ENCODE measurements around the gene SPEF1. TPM values are rescaled to one million over a fixed set of nuclear protein-coding genes. Genes with fewer than 3 reads are reported as not detected.

The SPEF1 gene
- total and polyA plus RNA-seq, 2 of the 13 experiments (the other 11 are each of a cell fraction or from before 2014, with no cell fraction given), result 0.11 to 0.27 TPM

GRCh38 chr20:3795511-3796468, 14.5 kb upstream of the SPEF1 start, which contains the start of gene CDC25B (continued):
- TF ChIP-seq PLRG1 (conservative IDR thresholded peaks at IDR 0.05), result no peak
- no peak for TF ChIP-seq FOXC1 (CRISPR knock-in tag; IDR thresholded peaks at IDR 0.05; ENCODE audit: borderline replicate concordance)
- TF ChIP-seq, protein P1, sequence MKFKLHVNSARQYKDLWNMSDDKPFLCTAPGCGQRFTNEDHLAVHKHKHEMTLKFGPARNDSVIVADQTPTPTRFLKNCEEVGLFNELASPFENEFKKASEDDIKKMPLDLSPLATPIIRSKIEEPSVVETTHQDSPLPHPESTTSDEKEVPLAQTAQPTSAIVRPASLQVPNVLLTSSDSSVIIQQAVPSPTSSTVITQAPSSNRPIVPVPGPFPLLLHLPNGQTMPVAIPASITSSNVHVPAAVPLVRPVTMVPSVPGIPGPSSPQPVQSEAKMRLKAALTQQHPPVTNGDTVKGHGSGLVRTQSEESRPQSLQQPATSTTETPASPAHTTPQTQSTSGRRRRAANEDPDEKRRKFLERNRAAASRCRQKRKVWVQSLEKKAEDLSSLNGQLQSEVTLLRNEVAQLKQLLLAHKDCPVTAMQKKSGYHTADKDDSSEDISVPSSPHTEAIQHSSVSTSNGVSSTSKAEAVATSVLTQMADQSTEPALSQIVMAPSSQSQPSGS (CRISPR knock-in tag; IDR thresholded peaks at IDR 0.05), result peak; percentile 71; the same call in 1 of the 2 replicates
- TF ChIP-seq ARHGAP35 (CRISPR knock-in tag; IDR thresholded peaks at IDR 0.05; ENCODE audit: borderline replicate concordance), result no peak; the same call in 1 of the 2 replicates
- no peak for TF ChIP-seq EHMT2 (IDR thresholded peaks at IDR 0.05; ENCODE audit: borderline replicate concordance, low read depth, low read length)
- peak; percentile 15; the same call in 1 of the 2 replicates for TF ChIP-seq KMT2A (CRISPR knock-in tag; IDR thresholded peaks at IDR 0.05)
- TF ChIP-seq RNF2 (conservative IDR thresholded peaks at IDR 0.05; ENCODE audit: low read depth), result no peak
- no peak for TF ChIP-seq CAMTA2 (CRISPR knock-in tag; IDR thresholded peaks at IDR 0.05; ENCODE audit: borderline replicate concordance)
- TF ChIP-seq RFX3 (CRISPR knock-in tag; IDR thresholded peaks at IDR 0.05), result no peak
- no peak for TF ChIP-seq NFKBIZ (CRISPR knock-in tag; IDR thresholded peaks at IDR 0.05)
- peak; percentile 66 for TF ChIP-seq CBX1 (IDR thresholded peaks at IDR 0.05; ENCODE audit: low read depth)
- TF ChIP-seq, protein P2, sequence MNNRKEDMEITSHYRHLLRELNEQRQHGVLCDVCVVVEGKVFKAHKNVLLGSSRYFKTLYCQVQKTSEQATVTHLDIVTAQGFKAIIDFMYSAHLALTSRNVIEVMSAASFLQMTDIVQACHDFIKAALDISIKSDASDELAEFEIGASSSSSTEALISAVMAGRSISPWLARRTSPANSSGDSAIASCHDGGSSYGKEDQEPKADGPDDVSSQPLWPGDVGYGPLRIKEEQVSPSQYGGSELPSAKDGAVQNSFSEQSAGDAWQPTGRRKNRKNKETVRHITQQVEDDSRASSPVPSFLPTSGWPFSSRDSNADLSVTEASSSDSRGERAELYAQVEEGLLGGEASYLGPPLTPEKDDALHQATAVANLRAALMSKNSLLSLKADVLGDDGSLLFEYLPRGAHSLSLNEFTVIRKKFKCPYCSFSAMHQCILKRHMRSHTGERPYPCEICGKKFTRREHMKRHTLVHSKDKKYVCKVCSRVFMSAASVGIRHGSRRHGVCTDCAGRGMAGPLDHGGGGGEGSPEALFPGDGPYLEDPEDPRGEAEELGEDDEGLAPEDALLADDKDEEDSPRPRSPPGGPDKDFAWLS (CRISPR knock-in tag; IDR thresholded peaks at IDR 0.05; ENCODE audit: borderline replicate concordance), result peak; percentile 76; the same call in 1 of the 2 replicates
- TF ChIP-seq, protein P3, sequence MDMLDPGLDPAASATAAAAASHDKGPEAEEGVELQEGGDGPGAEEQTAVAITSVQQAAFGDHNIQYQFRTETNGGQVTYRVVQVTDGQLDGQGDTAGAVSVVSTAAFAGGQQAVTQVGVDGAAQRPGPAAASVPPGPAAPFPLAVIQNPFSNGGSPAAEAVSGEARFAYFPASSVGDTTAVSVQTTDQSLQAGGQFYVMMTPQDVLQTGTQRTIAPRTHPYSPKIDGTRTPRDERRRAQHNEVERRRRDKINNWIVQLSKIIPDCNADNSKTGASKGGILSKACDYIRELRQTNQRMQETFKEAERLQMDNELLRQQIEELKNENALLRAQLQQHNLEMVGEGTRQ (IDR thresholded peaks at IDR 0.05; ENCODE audit: low read depth, low read length), result no peak
- TF ChIP-seq, protein P3 (CRISPR knock-in tag; IDR thresholded peaks at IDR 0.05; ENCODE audit: borderline replicate concordance), result 0 out of 2 replicates have a peak, but pooled peaks have one; percentile 20
- TF ChIP-seq ZNF709 (CRISPR knock-in tag; IDR thresholded peaks at IDR 0.05), result no peak
- TF ChIP-seq GTF3A (CRISPR knock-in tag; conservative IDR thresholded peaks at IDR 0.05), result peak; percentile 92; the same call in 1 of the 2 replicates
- TF ChIP-seq NBN (conservative IDR thresholded peaks at IDR 0.05), result no peak
- TF ChIP-seq MATR3 (CRISPR knock-in tag; IDR thresholded peaks at IDR 0.05), result no peak
- TF ChIP-seq MEF2D (CRISPR knock-in tag; IDR thresholded peaks at IDR 0.05), result 0 out of 2 replicates have a peak, but pooled peaks have one; percentile 47
- TF ChIP-seq JUND (CRISPR knock-in tag; IDR thresholded peaks at IDR 0.05), result no peak
- no peak; a peak in 1 of 4 replicates for TF ChIP-seq REST (IDR thresholded peaks at IDR 0.05; ENCODE audit: borderline replicate concordance in 1 of 2, low read depth in 1 of 2, low read length in 2 of 2)
